Neural crest cell (in vitro differentiated cells): Measurements from ENCODE around the gene SLC39A9. TPM values are rescaled to one million over a fixed set of nuclear protein-coding genes. Genes with fewer than 3 reads are reported as not detected.

Experiments
- DNase-seq: peaks from one replicate; pipeline ENCODE4 v3.0.0; 2021; ENCODE audit warnings: low read depth, mixed read lengths, low spot score
- H3K27ac Mint-ChIP-seq: one replicate; pipeline ENCODE4 v1.8.0; 2021; ENCODE audit warnings: mild to moderate bottlenecking, mixed read lengths; ENCODE audit not compliant: unreplicated experiment
- H3K27me3 Mint-ChIP-seq: 2 replicates; pipeline ENCODE4 v1.8.0; 2021; ENCODE audit warnings: low read depth, mild to moderate bottlenecking, mixed read lengths
- H3K36me3 Mint-ChIP-seq: 2 replicates; pipeline ENCODE4 v1.8.0; 2021; ENCODE audit warnings: low read depth, mild to moderate bottlenecking, mixed read lengths
- H3K4me1 Mint-ChIP-seq: 2 replicates; pipeline ENCODE4 v1.8.0; 2021; ENCODE audit warnings: mixed read lengths
- H3K4me3 Mint-ChIP-seq: one replicate; pipeline ENCODE4 v1.8.0; 2021; ENCODE audit warnings: mild to moderate bottlenecking, mixed read lengths
- H3K9me3 Mint-ChIP-seq: 2 replicates; pipeline ENCODE4 v1.8.0; 2021; ENCODE audit warnings: mixed read lengths
- total RNA-seq: library from RNA; stranded (reverse); gene quantifications from 2 replicates; pipeline ENCODE4 v1.2.1, GENCODE V29; 2021
- TF ChIP-seq, protein P1 (sequence below): fragments of 200-600 bp; sonication (generic); conservative IDR thresholded peaks from 2 replicates; pipeline ENCODE4 v1.5.0; 2021; ENCODE audit warnings: antibody characterized with exemption, mild to moderate bottlenecking

Gene SLC39A9
- total RNA-seq, 1 donor from 2014 or later: 53.4 TPM

DNA sequence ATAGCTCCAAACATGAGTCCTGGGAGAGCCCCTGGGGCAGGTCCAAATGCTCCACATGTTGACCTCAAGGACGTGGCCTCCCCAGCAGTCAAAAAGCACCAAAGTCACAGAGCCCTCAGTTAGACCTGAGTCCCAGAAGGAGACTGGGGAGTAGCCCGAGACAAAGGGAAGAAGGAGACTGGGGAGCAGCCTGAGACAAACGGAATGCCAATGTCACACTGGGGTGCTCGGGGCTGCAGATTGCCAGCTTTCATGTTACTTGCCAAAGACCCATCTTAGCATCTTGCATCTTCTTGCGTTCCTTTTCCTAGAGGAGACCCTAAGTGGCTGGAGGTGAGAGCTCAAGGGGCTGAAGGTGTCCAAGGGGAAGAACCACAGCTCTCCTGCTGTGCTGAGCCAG is 100.9 kb downstream of the SLC39A9 start:
- H3K36me3 Mint-ChIP-seq: no peaks in the 10 kb centered on the region
- H3K27ac Mint-ChIP-seq: no peak overlapping the region
- no peak overlapping the region for H3K4me3 Mint-ChIP-seq
- DNase-seq: no peak
- TF ChIP-seq, protein P1, sequence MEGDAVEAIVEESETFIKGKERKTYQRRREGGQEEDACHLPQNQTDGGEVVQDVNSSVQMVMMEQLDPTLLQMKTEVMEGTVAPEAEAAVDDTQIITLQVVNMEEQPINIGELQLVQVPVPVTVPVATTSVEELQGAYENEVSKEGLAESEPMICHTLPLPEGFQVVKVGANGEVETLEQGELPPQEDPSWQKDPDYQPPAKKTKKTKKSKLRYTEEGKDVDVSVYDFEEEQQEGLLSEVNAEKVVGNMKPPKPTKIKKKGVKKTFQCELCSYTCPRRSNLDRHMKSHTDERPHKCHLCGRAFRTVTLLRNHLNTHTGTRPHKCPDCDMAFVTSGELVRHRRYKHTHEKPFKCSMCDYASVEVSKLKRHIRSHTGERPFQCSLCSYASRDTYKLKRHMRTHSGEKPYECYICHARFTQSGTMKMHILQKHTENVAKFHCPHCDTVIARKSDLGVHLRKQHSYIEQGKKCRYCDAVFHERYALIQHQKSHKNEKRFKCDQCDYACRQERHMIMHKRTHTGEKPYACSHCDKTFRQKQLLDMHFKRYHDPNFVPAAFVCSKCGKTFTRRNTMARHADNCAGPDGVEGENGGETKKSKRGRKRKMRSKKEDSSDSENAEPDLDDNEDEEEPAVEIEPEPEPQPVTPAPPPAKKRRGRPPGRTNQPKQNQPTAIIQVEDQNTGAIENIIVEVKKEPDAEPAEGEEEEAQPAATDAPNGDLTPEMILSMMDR: no peak
- no peaks in the 10 kb centered on the region for H3K9me3 Mint-ChIP-seq
- H3K27me3 Mint-ChIP-seq: peaks cover 7% of the 10 kb centered on the region
- H3K4me1 Mint-ChIP-seq: no peaks in the 10 kb centered on the region

DNA sequence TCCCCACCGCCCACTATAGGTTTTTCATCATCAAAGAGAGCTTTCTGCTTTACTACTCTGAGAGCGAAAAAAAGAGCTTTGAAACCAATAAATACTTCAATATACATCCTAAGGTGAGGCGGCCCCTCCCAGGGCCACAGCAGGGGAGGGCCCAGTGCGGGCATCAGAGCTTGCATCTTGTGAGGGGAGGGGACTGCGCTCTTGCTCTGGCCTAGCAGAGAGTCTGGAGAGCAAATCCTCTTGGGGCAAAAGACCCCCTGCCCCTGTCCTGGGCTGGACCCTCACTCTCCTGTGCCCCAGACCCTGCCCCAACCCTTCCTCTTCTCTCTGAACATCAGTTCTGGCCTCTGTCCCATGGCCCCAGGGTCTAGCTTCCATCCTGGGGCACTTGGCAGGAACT is 101.6 kb downstream of the SLC39A9 start:
- DNase-seq: no peak
- H3K27ac Mint-ChIP-seq: no peak overlapping the region
- H3K36me3 Mint-ChIP-seq: no peaks in the 10 kb centered on the region
- no peaks in the 10 kb centered on the region for H3K4me1 Mint-ChIP-seq
- no peaks in the 10 kb centered on the region for H3K9me3 Mint-ChIP-seq
- H3K27me3 Mint-ChIP-seq: peaks cover 7% of the 10 kb centered on the region
- TF ChIP-seq, protein P1: no peak
- H3K4me3 Mint-ChIP-seq: no peak overlapping the region

DNA sequence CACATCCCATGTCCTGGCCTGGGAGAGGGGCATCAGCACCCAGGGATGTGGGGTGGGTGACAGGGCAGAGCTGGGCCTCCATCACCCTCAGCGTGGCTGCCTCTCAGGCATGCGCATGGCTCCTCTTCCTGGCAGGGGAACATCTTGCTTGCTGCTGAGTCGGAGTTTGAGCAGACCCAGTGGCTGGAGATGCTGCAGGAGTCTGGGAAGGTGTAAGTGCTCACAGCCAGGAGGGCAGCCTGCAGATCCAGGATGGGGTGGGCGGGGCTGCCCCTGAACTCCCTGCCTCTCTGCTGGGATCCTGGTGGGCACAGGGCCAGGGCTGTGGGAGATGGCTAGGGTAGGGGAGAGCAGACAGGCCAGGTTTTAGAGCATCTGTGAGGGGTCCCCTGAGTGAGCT is 102.2 kb downstream of the SLC39A9 start:
- no peak for DNase-seq
- H3K9me3 Mint-ChIP-seq: no peaks in the 10 kb centered on the region
- no peak overlapping the region for H3K4me3 Mint-ChIP-seq
- TF ChIP-seq, protein P1: no peak
- H3K27me3 Mint-ChIP-seq: peaks cover 6% of the 10 kb centered on the region
- H3K36me3 Mint-ChIP-seq: no peaks in the 10 kb centered on the region
- H3K27ac Mint-ChIP-seq: no peak overlapping the region
- no peaks in the 10 kb centered on the region for H3K4me1 Mint-ChIP-seq

DNA sequence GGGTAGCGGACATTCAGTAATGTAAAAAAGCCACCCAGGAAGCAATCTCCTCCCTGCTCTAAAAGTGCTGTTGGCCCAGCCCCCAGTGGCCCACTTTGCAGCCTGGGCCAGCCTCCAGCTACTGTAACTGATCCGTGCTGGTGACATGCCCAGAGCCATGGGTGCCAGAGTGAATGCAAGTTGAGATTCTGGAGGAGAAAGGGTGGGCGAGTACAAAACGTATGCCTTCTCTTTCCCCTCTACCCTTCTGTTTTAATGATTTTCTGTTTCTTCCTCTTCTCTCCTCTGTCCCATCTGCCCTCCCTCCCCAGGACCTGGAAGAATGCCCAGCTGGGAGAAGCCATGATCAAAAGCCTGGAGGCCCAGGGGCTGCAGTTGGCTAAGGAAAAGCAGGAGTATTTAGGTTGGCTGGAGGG is 102.9 kb downstream of the SLC39A9 start:
- Mint-ChIP-seq H3K4me3 (no peak overlapping the region), H3K36me3 (no peaks in the 10 kb centered on the region), H3K4me1 (no peaks in the 10 kb centered on the region), H3K27me3 (peaks cover 5% of the 10 kb centered on the region), H3K9me3 (no peaks in the 10 kb centered on the region), H3K27ac (no peak overlapping the region)
- no peak for DNase-seq
- TF ChIP-seq, protein P1: no peak

DNA sequence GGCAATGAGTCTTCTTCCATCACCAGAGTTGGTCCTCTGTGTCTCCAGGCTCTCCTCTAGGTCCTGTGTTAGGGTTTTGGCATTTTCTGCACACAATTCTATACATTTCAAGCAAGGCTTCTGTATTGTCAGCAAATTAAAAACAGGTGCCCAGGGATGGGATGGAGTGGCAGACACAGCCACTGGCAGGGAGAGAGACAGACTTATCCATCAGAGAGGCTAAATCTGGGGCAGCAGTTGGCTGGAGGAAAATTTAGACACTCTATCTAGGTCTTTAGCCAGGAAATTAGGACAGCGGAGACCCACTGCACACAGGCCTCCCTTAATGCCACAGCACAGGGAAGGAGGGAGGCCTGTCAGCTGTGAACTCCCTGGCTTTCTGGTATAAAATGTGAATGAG is 106.3 kb downstream of the SLC39A9 start:
- Mint-ChIP-seq H3K4me1 (no peaks in the 10 kb centered on the region), H3K36me3 (no peaks in the 10 kb centered on the region), H3K27me3 (peaks cover 5% of the 10 kb centered on the region), H3K9me3 (no peaks in the 10 kb centered on the region), H3K27ac (no peak overlapping the region), H3K4me3 (no peak overlapping the region)
- TF ChIP-seq, protein P1: no peak
- no peak for DNase-seq
